Hepatocyte (in vitro differentiated cells): ENCODE results near the gene GLCE.

Experiments used
- CTCF ChIP-seq: fragments of 200-600 bp; sonication (generic); IDR thresholded peaks from 2 replicates; pipeline ENCODE4 v1.5.1; 2016; ENCODE audit warnings: antibody characterized with exemption, mild to moderate bottlenecking; ENCODE audit not compliant: poor library complexity
- EZH2 ChIP-seq: fragments of 200-600 bp; sonication (generic); IDR thresholded peaks from 2 replicates; pipeline ENCODE4 v1.6.1; 2016; ENCODE audit warnings: antibody characterized with exemption, mild to moderate bottlenecking, borderline replicate concordance
- EZH2phosphoT487 ChIP-seq: fragments of 200-600 bp; sonication (generic); IDR thresholded peaks from one replicate; pipeline ENCODE4 v1.6.1; 2018; ENCODE audit warnings: antibody characterized with exemption, mild to moderate bottlenecking, low read depth, moderate library complexity; ENCODE audit not compliant: unreplicated experiment, severe bottlenecking

- no peak for TF ChIP-seq EZH2
- TF ChIP-seq EZH2phosphoT487 = no peak
- TF ChIP-seq CTCF = peak; percentile 50
Observed at GRCh38 chr15:69225355-69226022, 65.1 kb downstream of the GLCE start.
